ENCODE results near the gene ANAPC15. TPM values are rescaled to one million over a fixed set of nuclear protein-coding genes. Genes with fewer than 3 reads are reported as not detected.

The ANAPC15 gene
- total RNA-seq, 1 experiment from 2014 or later: 63.6 TPM

GRCh38 chr11:72102946-72103753 lies 9.3 kb downstream of the ANAPC15 start, which contains the start of gene LAMTOR1:
Gene LAMTOR1, minus strand, starts transcription at chr11:72103297. Its CDS starts 73 bp downstream, at chr11:72103224.
- peak within 1 kb of the TSS; percentile 100 for H3K27ac Mint-ChIP-seq (ENCODE audit: low read depth, unreplicated experiment)
- intact Hi-C loops (cut with micrococcal nuclease): loop anchor here (1.0 to 2.0 kb wide), 2 partner anchors 41 to 122 kb away; partner anchors contain the start of gene INPPL1
- no peaks in the 10 kb centered on the region for H3K27me3 Mint-ChIP-seq (ENCODE audit: insufficient read depth, unreplicated experiment)
- H3K4me3 Mint-ChIP-seq (ENCODE audit: unreplicated experiment): peak within 1 kb of the TSS; percentile 100
- ChIA-PET CTCF (interaction anchor here (0.8 to 6.3 kb wide), 8 partner anchors 8 to 343 kb away, joined by 3 to 47 read pairs (median 6); no protein-coding TSS in a partner anchor), POLR2A (interaction anchor here (0.6 to 6.7 kb wide), 19 partner anchors 9 to 307 kb away, joined by 3 to 73 read pairs (median 9); partner anchors contain the start of gene ANAPC15)
- peaks cover 43% of the 10 kb centered on the region for H3K4me1 Mint-ChIP-seq (ENCODE audit: insufficient read depth, unreplicated experiment)
- TF ChIP-seq CTCF (IDR thresholded peaks at IDR 0.05; ENCODE audit: unreplicated experiment): peak; percentile 29
- peak; percentile 98 for DNase-seq (ENCODE audit: unreplicated experiment)
- BruUV-seq (replicated peaks): TSS peak; percentile 57
- H3K36me3 Mint-ChIP-seq (ENCODE audit: insufficient read depth, unreplicated experiment): peaks cover 50% of the 10 kb centered on the region
- no peaks in the 10 kb centered on the region for H3K9me3 Mint-ChIP-seq (ENCODE audit: unreplicated experiment)

GRCh38 chr11:72102631-72102945 lies 9.9 kb downstream of the ANAPC15 start:
- peak overlapping the region; percentile 100 for H3K4me3 Mint-ChIP-seq (ENCODE audit: unreplicated experiment)
- H3K36me3 Mint-ChIP-seq (ENCODE audit: insufficient read depth, unreplicated experiment): peaks cover 55% of the 10 kb centered on the region
- peak overlapping the region; percentile 100 for H3K27ac Mint-ChIP-seq (ENCODE audit: low read depth, unreplicated experiment)
- ChIA-PET POLR2A (interaction anchor here (0.7 to 6.7 kb wide), 23 partner anchors 10 to 328 kb away, joined by 3 to 73 read pairs (median 5); partner anchors contain the start of genes ANAPC15 and RNF121), CTCF (interaction anchor here (0.8 to 6.3 kb wide), 8 partner anchors 8 to 343 kb away, joined by 3 to 47 read pairs (median 6); no protein-coding TSS in a partner anchor)
- no peak for TF ChIP-seq CTCF (IDR thresholded peaks at IDR 0.05; ENCODE audit: unreplicated experiment)
- peaks cover 43% of the 10 kb centered on the region for H3K4me1 Mint-ChIP-seq (ENCODE audit: insufficient read depth, unreplicated experiment)
- no TSS peak for BruUV-seq (replicated peaks)
- intact Hi-C loops (cut with micrococcal nuclease): loop anchor here (2.0 kb wide), 1 partner anchor 122 kb away; the partner anchor contains the start of gene INPPL1
- no peaks in the 10 kb centered on the region for H3K9me3 Mint-ChIP-seq (ENCODE audit: unreplicated experiment)
- no peaks in the 10 kb centered on the region for H3K27me3 Mint-ChIP-seq (ENCODE audit: insufficient read depth, unreplicated experiment)
- no peak for DNase-seq (ENCODE audit: unreplicated experiment)

- peak overlapping the region; percentile 100 for H3K4me3 Mint-ChIP-seq (ENCODE audit: unreplicated experiment)
- ChIA-PET POLR2A (interaction anchor here (0.7 to 6.7 kb wide), 25 partner anchors 10 to 329 kb away, joined by 3 to 73 read pairs (median 5); partner anchors contain the start of genes ANAPC15, INPPL1 and RNF121), CTCF (interaction anchor here (0.8 to 6.3 kb wide), 9 partner anchors 9 to 344 kb away, joined by 3 to 47 read pairs (median 8); no protein-coding TSS in a partner anchor)
- H3K27ac Mint-ChIP-seq (ENCODE audit: low read depth, unreplicated experiment): peak overlapping the region; percentile 100
- H3K36me3 Mint-ChIP-seq (ENCODE audit: insufficient read depth, unreplicated experiment): peaks cover 57% of the 10 kb centered on the region
- DNase-seq (ENCODE audit: unreplicated experiment): no peak
- intact Hi-C loops (cut with micrococcal nuclease): loop anchor here (2.0 kb wide), 1 partner anchor 123 kb away; the partner anchor contains the start of gene INPPL1
- H3K4me1 Mint-ChIP-seq (ENCODE audit: insufficient read depth, unreplicated experiment): peaks cover 43% of the 10 kb centered on the region
- H3K9me3 Mint-ChIP-seq (ENCODE audit: unreplicated experiment): no peaks in the 10 kb centered on the region
- no TSS peak for BruUV-seq (replicated peaks)
- TF ChIP-seq CTCF (IDR thresholded peaks at IDR 0.05; ENCODE audit: unreplicated experiment): no peak
- no peaks in the 10 kb centered on the region for H3K27me3 Mint-ChIP-seq (ENCODE audit: insufficient read depth, unreplicated experiment)
Observed at GRCh38 chr11:72102162-72102561, 10.3 kb downstream of the ANAPC15 start.

- Mint-ChIP-seq H3K36me3 (ENCODE audit: insufficient read depth, unreplicated experiment) (peaks cover 67% of the 10 kb centered on the region), H3K9me3 (ENCODE audit: unreplicated experiment) (no peaks in the 10 kb centered on the region), H3K4me3 (ENCODE audit: unreplicated experiment) (no peak overlapping the region), H3K27me3 (ENCODE audit: insufficient read depth, unreplicated experiment) (no peaks in the 10 kb centered on the region), H3K27ac (ENCODE audit: low read depth, unreplicated experiment) (peak overlapping the region; percentile 100), H3K4me1 (ENCODE audit: insufficient read depth, unreplicated experiment) (peaks cover 43% of the 10 kb centered on the region)
- no peak for DNase-seq (ENCODE audit: unreplicated experiment)
- ChIA-PET CTCF (interaction anchor here (0.6 to 6.3 kb wide), 8 partner anchors 10 to 314 kb away, joined by 3 to 47 read pairs (median 16); no protein-coding TSS in a partner anchor), POLR2A (interaction anchor here (0.9 to 6.7 kb wide), 10 partner anchors 8 to 122 kb away, joined by 3 to 73 read pairs (median 12); partner anchors contain the start of gene ANAPC15)
- no TSS peak for BruUV-seq (replicated peaks)
- no peak for TF ChIP-seq CTCF (IDR thresholded peaks at IDR 0.05; ENCODE audit: unreplicated experiment)
- intact Hi-C loops (cut with micrococcal nuclease): no loop called here
Observed at GRCh38 chr11:72100462-72100861, 12.0 kb downstream of the ANAPC15 start.
